Subcutaneous abdominal adipose tissue (tissue), 5 donors: Measurements from ENCODE around the gene AJAP1.

ENCODE experiments used
- H3K27ac ChIP-seq: one replicate; pipeline ENCODE4 v1.7.0; 2013; ENCODE audit warnings: low read depth, mild to moderate bottlenecking, inconsistent platforms, low read length, moderate library complexity
- H3K27me3 ChIP-seq, 5 donors: one replicate each; pipeline ENCODE4 v1.7.0; 2013; ENCODE audit warnings: low read length in 5 of 5, inconsistent platforms in 1 of 5; ENCODE audit not compliant: control insufficient read depth in 5 of 5, insufficient read depth in 4 of 5
- H3K36me3 ChIP-seq, 5 donors: one replicate each; pipeline ENCODE4 v1.7.0; 2013; ENCODE audit warnings: low read length in 5 of 5; ENCODE audit not compliant: control insufficient read depth in 5 of 5, insufficient read depth in 5 of 5
- H3K4me1 ChIP-seq, 5 donors: one replicate each; pipeline ENCODE4 v1.7.0; 2013; ENCODE audit warnings: low read length in 5 of 5, mild to moderate bottlenecking in 3 of 5, moderate library complexity in 1 of 5; ENCODE audit not compliant: control insufficient read depth in 5 of 5, insufficient read depth in 5 of 5
- H3K4me3 ChIP-seq, 5 donors: one replicate each; pipeline ENCODE4 v1.7.0; 2013; ENCODE audit warnings: low read length in 5 of 5, low read depth in 1 of 5
- H3K9ac ChIP-seq, 5 donors: one replicate each; pipeline ENCODE4 v1.7.0; 2013; ENCODE audit warnings: low read length in 5 of 5, mild to moderate bottlenecking in 4 of 5, moderate library complexity in 3 of 5
- H3K9me3 ChIP-seq, 5 donors: one replicate each; pipeline ENCODE4 v1.7.0; 2013; ENCODE audit warnings: low read length in 5 of 5; ENCODE audit not compliant: control insufficient read depth in 5 of 5
- donor health status: healthy.
- donor health status: healthy.
- donor health status: healthy.
- donor health status: healthy.
- donor health status: healthy.

The AJAP1 gene

DNA sequence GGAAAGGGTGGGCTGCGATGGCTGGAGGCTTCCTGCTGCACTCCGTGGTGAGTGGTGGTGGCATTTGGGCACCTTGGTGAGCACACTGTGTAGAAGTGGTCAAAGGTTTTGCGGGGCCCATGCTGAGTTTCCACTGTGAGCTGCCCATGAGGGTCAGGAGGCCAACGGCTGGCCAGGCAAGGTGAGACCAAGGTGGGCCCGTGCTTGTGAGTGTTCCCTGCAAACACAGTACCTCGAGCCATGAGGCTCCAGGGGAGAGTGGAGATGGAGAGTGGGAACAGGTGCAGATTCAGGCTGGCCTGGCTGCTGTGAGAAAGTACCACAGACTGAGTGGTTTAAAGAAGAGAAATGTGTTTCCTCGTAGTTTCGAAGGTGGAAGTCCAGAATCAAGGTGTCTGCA is 40.8 kb downstream of the AJAP1 start:
- Histone ChIP-seq H3K4me1 (peaks cover 0 to 18% (median 6%) of the 10 kb centered on the region in 5 donors), H3K27me3 (peaks cover 6 to 18% (median 8%) of the 10 kb centered on the region in 5 donors), H3K9me3 (no peaks in the 10 kb centered on the region), H3K4me3 (no peak overlapping the region), H3K27ac (no peak overlapping the region), H3K9ac (no peak overlapping the region), H3K36me3 (no peaks in the 10 kb centered on the region)

- Histone ChIP-seq H3K9me3 (no peaks in the 10 kb centered on the region), H3K9ac (no peak overlapping the region), H3K4me1 (peaks cover 0 to 19% (median 6%) of the 10 kb centered on the region in 5 donors), H3K36me3 (no peaks in the 10 kb centered on the region), H3K27ac (no peak overlapping the region), H3K4me3 (no peak overlapping the region), H3K27me3 (peaks cover 4 to 18% (median 7%) of the 10 kb centered on the region in 5 donors)
These were observed 41.8 kb downstream of the AJAP1 start for GRCh38 chr1:4696161-4696745.

DNA sequence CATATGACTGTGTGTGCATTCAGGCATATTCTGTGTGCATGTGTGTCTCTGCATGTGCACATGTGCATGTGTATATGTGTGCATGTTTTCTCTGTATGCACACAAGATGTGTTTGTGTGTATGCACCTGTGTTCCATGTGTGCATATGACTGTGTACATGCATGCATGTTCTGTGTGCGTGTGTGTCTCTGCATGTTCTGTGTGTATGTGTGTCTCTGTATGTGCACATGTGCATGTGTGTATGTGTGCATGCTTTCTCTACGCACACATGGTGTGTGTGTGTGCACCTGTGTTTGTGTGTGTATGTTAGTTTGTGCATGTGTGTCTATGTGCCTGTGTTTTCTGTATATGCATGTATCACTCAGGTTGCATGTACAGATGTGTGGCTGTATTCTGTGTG is 42.3 kb downstream of the AJAP1 start:
- peaks cover 0 to 19% (median 6%) of the 10 kb centered on the region in 5 donors for H3K4me1 ChIP-seq
- H3K9ac ChIP-seq = no peak overlapping the region

GRCh38 chr1:4697801-4698200 is 43.4 kb downstream of the AJAP1 start:
- H3K9me3 ChIP-seq = no peaks in the 10 kb centered on the region
- H3K9ac ChIP-seq = no peak overlapping the region
- no peak overlapping the region for H3K27ac ChIP-seq
- no peaks in the 10 kb centered on the region for H3K36me3 ChIP-seq
- peaks cover 0 to 11% (median 6%) of the 10 kb centered on the region in 5 donors for H3K4me1 ChIP-seq
- H3K4me3 ChIP-seq = no peak overlapping the region
- peaks cover 4 to 18% (median 7%) of the 10 kb centered on the region in 5 donors for H3K27me3 ChIP-seq

More for the DNA sequence above, 42.3 kb downstream of the AJAP1 start:
- no peaks in the 10 kb centered on the region for H3K9me3 ChIP-seq
- peaks cover 4 to 18% (median 7%) of the 10 kb centered on the region in 5 donors for H3K27me3 ChIP-seq
- no peak overlapping the region for H3K4me3 ChIP-seq
- H3K27ac ChIP-seq = no peak overlapping the region
- no peaks in the 10 kb centered on the region for H3K36me3 ChIP-seq

GRCh38 chr1:4698911-4699310 is 44.5 kb downstream of the AJAP1 start:
- Histone ChIP-seq H3K4me3 (no peak overlapping the region), H3K9me3 (no peaks in the 10 kb centered on the region), H3K4me1 (peaks cover 0 to 11% (median 6%) of the 10 kb centered on the region in 5 donors), H3K27ac (no peak overlapping the region), H3K27me3 (peaks cover 4 to 18% (median 9%) of the 10 kb centered on the region in 5 donors), H3K36me3 (no peaks in the 10 kb centered on the region), H3K9ac (no peak overlapping the region)

GRCh38 chr1:4699376-4700301 is 45.2 kb downstream of the AJAP1 start:
- Histone ChIP-seq H3K27me3 (peaks cover 4 to 18% (median 9%) of the 10 kb centered on the region in 5 donors), H3K9ac (no peak overlapping the region), H3K36me3 (no peaks in the 10 kb centered on the region), H3K9me3 (no peaks in the 10 kb centered on the region), H3K4me1 (peaks cover 0 to 11% (median 6%) of the 10 kb centered on the region in 5 donors), H3K4me3 (no peak overlapping the region), H3K27ac (no peak overlapping the region)

DNA sequence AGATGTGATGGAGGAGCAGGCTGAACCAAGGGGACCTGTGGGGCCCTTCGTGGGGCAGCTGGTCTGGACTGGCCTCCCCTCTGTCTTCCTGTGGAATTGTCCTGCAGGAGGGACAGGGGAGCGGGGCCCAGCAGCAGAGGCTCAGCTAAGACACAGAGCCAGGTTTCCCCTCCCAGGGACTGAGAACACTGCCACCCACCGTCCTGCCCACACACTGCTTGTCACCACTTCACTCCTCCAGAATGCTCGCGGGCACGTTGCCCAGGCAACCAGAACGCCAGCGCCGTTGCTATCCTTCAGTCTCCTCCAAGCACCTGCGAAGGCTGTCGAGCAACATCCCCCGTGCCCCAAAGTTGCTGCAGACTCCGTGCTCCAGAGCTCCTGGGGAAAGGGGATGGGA is 46.4 kb downstream of the AJAP1 start:
- H3K36me3 ChIP-seq = no peaks in the 10 kb centered on the region
- H3K27ac ChIP-seq = no peak overlapping the region
- peaks cover 4 to 15% (median 7%) of the 10 kb centered on the region in 5 donors for H3K27me3 ChIP-seq
- H3K9ac ChIP-seq = no peak overlapping the region
- peaks cover 0 to 15% (median 6%) of the 10 kb centered on the region in 5 donors for H3K4me1 ChIP-seq
- no peak overlapping the region for H3K4me3 ChIP-seq
- no peaks in the 10 kb centered on the region for H3K9me3 ChIP-seq

GRCh38 chr1:4701276-4701675 is 46.9 kb downstream of the AJAP1 start:
- no peak overlapping the region for H3K9ac ChIP-seq
- no peaks in the 10 kb centered on the region for H3K36me3 ChIP-seq
- no peaks in the 10 kb centered on the region for H3K9me3 ChIP-seq
- peaks cover 4 to 16% (median 7%) of the 10 kb centered on the region in 5 donors for H3K27me3 ChIP-seq
- peaks cover 0 to 15% (median 6%) of the 10 kb centered on the region in 5 donors for H3K4me1 ChIP-seq
- no peak overlapping the region for H3K4me3 ChIP-seq
- H3K27ac ChIP-seq = no peak overlapping the region

DNA sequence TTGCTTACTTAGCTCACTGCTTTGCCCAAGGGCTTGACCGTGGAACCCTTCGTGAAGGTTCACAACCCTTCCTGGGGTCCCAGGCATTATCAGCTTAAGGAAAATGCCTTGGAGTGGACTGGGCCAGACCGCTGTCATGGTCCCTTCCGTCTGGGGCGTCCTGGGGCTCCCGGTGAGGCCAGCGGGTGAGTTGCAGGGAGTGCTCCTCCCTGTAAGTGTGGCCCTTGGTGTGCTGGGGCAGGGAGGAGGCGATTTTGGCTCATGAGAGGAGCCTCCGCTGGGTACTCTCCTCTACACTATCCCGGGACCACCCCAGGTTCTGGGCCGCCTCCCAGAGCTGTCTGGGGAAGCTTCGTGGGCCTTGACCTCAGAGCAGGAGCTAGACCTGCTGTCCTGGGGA is 48.1 kb downstream of the AJAP1 start:
- H3K4me1 ChIP-seq = peaks cover 0 to 15% (median 6%) of the 10 kb centered on the region in 5 donors

DNA sequence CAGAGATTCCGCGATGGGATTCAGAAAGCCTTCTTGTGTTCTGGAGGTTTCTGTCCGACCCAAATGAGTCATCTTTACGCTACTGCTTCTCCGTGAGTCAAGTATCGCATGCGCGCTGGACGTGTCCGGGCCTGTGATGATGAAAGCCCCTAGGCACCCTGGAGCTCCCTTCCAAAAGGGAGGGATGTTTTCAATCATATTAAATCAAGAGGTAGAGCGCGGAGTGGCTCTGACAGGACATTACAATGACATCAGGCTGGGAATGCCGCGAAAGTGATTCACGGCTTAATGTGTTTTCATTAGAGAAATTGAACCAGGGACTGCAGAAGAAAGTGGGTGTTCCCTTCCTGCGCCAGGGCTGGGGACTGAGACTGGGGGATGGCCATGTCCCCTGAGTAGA is 48.5 kb downstream of the AJAP1 start:
- Histone ChIP-seq H3K9ac (no peak overlapping the region), H3K36me3 (no peaks in the 10 kb centered on the region), H3K27me3 (peaks cover 0 to 14% (median 3%) of the 10 kb centered on the region in 5 donors), H3K27ac (no peak overlapping the region), H3K9me3 (no peaks in the 10 kb centered on the region), H3K4me3 (no peak overlapping the region), H3K4me1 (peaks cover 0 to 15% (median 6%) of the 10 kb centered on the region in 5 donors)

More for the DNA sequence above, 48.1 kb downstream of the AJAP1 start:
- no peaks in the 10 kb centered on the region for H3K36me3 ChIP-seq
- H3K9me3 ChIP-seq = no peaks in the 10 kb centered on the region
- H3K27ac ChIP-seq = no peak overlapping the region
- no peak overlapping the region for H3K4me3 ChIP-seq
- H3K9ac ChIP-seq = no peak overlapping the region
- peaks cover 0 to 15% (median 6%) of the 10 kb centered on the region in 5 donors for H3K27me3 ChIP-seq
